Right renal pelvis (tissue), 4 donors: ENCODE data around the gene SCRN2. TPM values are rescaled to one million over a fixed set of nuclear protein-coding genes. Genes with fewer than 3 reads are reported as not detected.
A peak's percentile ranks its signal among the peaks of the same experiment; 100 is the strongest.

Experiments used
- DNase-seq, 4 donors: peaks; one replicate each; pipeline ENCODE4 v3.0.0-alpha.2; 2013; ENCODE audit warnings: low read depth in 4 of 4, low spot score in 3 of 4, missing footprints in 1 of 4
- polyA plus RNA-seq, 4 donors: library from polyadenylated mRNA; unstranded; fragments of 120-200 nt; gene quantifications; one replicate each; pipeline ENCODE4 v1.2.1, GENCODE V29; 2013; ENCODE audit not compliant: insufficient read length in 4 of 4

Gene SCRN2
- 10 to 100 TPM; 42.4 to 62.5 (median 60.2) TPM for polyA plus RNA-seq

- peak; percentile 70 to 83 (median 80) for DNase-seq
These were observed at the start of gene SCRN2 for GRCh38 chr17:47840742-47841487. SCRN2 (minus strand) TSS chr17:47841273; CDS start chr17:47840843, 430 bp downstream.

- peak in 2 of 4 donors; percentile 75 to 78 for DNase-seq
These were observed 48.9 kb upstream of the SCRN2 start for GRCh38 chr17:47889734-47890529.

- no peak for DNase-seq
These were observed 47.2 kb upstream of the SCRN2 start for GRCh38 chr17:47888293-47888692.

DNA sequence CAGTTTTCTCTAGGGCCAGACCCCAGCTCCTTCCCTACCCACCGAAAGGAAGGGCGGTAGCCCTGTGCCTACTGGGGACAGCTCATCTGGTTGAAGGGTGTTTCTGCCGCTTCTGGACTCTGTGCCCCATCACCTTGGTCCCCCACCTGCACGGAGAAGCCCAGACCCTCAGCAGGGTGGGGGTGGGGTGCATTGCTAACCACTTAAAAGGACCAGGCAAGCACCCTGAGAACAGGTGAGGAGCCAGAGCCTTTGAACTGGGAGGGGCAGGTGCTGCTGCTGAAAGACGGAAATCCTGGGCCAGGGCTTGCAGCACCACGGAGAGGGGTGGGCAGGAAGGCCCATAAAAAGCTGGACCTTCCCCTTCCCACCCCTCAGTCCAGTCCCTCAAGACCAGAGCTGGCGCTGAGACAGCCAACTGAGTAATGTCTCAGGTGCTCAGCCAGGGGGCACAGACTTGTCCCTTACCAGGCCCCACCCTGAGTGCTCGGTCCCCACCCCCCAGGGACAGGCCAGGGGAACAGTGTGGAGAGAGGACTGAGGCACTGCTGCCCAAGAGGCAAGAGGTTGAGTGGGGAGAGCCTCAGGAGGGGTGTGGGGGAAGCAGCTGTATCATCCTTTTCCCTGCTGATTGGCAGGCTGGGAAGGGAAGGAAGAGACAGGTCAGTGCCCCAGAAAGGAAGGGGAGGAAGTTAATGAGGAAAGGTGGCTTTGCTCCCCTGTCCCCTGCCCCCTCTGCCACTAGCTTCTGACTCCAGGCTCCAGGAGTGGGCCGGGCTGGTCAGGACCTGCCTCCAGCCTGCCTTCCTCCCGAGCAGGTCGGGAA, 44.0 kb upstream of the SCRN2 start:
- DNase-seq = no peak

- no peak for DNase-seq
These were observed 43.3 kb upstream of the SCRN2 start for GRCh38 chr17:47884427-47884740.

GRCh38 chr17:47883589-47884426, 42.7 kb upstream of the SCRN2 start:
- DNase-seq = no peak

- DNase-seq = no peak
These were observed 41.9 kb upstream of the SCRN2 start for GRCh38 chr17:47882695-47883588.

- no peak for DNase-seq
These were observed 41.2 kb upstream of the SCRN2 start for GRCh38 chr17:47882247-47882646.

DNA sequence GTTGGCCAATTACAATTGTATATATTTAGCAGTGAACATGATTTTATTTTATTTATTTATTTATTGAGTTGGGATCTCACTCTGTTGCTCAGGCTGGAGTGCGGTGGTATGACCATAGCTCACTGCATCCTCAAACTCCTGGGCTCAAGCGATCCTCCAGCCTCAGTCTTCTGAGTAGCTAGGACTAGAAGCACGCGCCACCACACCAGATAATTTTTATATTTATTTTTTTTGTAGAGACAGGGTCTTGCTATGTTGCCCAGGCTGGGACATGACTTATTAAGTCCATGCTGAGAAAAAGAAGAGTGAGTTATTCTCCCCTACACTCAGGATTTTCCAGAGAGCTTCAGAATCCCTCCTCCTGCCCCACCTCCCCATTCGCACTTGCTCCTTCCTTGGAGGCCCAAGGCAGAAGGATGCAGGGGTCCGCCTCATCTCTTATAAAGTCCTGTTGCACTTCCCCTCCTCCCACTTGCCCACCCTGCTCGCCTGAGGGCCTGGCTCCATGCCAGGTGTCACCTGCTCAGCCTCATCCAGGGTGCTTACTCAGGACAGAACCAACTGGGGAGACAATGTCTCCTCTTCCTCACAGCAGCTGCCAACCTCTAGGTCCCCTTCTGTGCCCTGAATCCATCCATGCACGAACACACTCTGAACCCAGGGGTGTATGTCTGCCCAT, 38.8 kb upstream of the SCRN2 start:
- no peak for DNase-seq

GRCh38 chr17:47879028-47879585, 38.0 kb upstream of the SCRN2 start:
- DNase-seq = no peak

- DNase-seq = no peak
These were observed 37.3 kb upstream of the SCRN2 start for GRCh38 chr17:47878203-47879027.

DNA sequence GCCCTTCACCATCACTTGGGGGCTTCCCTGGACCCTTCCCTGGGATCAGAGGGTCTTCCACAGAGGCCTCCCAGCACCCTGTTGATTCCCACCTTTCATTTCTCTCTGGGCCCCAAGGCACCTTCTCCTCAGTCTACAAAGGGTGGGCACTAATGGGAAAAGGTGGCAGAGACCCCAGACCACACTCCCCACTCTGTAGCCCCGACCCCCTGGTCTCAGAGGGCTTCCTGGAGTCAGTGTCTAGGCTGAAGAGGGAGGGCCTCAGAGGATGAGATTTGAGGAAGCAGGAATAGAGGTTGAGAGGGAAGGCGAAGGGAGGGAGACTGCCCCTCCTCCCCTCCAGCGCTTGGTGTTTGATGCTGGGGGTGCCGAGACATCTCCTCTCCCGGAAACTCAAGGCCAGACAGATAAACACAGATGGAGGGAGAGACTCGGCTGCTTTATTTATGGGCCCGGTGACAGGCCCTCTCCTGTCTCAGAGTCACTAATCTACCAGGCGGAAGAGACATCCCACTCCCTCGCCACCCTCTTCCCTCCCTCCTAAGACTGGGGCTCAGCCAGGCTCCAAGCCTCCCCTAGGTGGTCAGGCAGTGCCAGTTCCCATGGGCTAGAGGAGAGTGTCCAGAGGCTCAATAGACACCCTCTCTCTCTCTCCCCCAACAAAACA, 36.4 kb upstream of the SCRN2 start:
- peak in 2 of 4 donors; percentile 67 to 69 for DNase-seq

GRCh38 chr17:47875011-47875985, 34.2 kb upstream of the SCRN2 start:
- DNase-seq = no peak

GRCh38 chr17:47873200-47874090, 32.4 kb upstream of the SCRN2 start:
- DNase-seq = no peak
